ENCODE results near the gene PRPF4.

PRPF4 gene

DNA sequence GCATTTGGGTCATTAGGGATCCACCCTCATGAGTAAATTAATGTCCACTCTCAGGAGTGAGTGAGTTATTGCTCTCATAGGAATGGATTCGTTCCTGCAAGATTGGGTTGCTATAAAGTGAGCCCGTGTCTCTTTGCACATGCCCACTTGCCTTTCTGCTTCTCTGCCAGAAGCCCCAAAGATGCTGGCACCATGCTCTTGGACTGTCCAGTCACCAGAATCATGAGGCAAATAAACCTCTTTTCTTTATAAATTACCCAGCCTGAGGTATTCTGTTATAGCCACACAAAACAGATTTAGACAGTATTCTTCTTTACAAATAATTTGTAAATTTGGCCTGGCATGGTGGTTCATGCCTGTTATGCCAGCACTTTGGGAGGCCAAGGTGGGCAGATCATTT lies 24.7 kb upstream of the PRPF4 start:
- no peak overlapping the region for H3K4me3 ChIP-seq (ENCODE audit: control insufficient read depth, low read depth, low read length)
- no peak for DNase-seq (ENCODE audit: low read depth)
- TF ChIP-seq, protein P1, sequence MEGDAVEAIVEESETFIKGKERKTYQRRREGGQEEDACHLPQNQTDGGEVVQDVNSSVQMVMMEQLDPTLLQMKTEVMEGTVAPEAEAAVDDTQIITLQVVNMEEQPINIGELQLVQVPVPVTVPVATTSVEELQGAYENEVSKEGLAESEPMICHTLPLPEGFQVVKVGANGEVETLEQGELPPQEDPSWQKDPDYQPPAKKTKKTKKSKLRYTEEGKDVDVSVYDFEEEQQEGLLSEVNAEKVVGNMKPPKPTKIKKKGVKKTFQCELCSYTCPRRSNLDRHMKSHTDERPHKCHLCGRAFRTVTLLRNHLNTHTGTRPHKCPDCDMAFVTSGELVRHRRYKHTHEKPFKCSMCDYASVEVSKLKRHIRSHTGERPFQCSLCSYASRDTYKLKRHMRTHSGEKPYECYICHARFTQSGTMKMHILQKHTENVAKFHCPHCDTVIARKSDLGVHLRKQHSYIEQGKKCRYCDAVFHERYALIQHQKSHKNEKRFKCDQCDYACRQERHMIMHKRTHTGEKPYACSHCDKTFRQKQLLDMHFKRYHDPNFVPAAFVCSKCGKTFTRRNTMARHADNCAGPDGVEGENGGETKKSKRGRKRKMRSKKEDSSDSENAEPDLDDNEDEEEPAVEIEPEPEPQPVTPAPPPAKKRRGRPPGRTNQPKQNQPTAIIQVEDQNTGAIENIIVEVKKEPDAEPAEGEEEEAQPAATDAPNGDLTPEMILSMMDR (conservative IDR thresholded peaks at IDR 0.05; ENCODE audit: control insufficient read depth, insufficient read depth, low read depth, low read length) = no peak

DNA sequence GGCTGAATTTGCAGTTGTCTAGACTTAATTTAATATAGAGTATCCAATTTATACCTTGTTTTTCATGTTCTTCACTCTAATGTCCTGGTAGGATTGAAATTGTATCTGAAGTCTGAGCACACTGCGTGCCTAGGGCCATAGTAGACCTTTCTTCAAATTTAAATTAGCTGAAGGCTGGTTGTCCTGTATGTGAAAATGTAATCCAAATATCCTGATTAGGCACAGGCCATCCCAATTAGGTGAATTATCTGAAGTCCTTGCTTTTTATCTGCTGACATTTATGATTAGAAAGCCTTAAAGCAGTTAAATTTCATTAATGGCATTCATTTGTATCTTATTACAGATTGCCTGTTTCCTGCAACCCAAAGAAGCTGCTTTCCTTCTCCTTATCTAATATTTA lies 20.5 kb upstream of the PRPF4 start:
- H3K4me3 ChIP-seq (ENCODE audit: control insufficient read depth, low read depth, low read length) = no peak overlapping the region
- TF ChIP-seq, protein P1 (conservative IDR thresholded peaks at IDR 0.05; ENCODE audit: control insufficient read depth, insufficient read depth, low read depth, low read length) = no peak
- no peak for DNase-seq (ENCODE audit: low read depth)

DNA sequence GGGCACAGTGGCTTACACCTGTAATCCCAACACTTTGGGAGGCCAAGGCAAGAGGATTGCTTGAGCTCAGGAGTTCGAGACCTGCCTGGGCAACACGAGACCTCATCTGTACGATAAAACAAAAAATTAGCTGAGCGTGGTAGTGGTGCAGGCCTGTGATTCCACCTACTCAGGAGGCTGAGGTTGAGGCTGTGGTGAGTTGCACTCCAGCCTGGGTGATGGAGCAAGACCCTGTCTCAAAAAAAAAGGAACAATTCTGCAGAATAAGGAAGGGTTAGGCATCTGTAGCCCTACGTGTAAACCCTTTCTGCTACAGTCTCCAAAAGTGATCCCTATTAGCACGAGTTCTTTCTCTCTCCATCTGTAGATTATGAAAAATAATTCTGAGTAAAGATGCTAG lies 20.0 kb upstream of the PRPF4 start:
- H3K4me3 ChIP-seq (ENCODE audit: control insufficient read depth, low read depth, low read length) = no peak overlapping the region
- TF ChIP-seq, protein P1 (conservative IDR thresholded peaks at IDR 0.05; ENCODE audit: control insufficient read depth, insufficient read depth, low read depth, low read length) = no peak
- DNase-seq (ENCODE audit: low read depth) = no peak

DNA sequence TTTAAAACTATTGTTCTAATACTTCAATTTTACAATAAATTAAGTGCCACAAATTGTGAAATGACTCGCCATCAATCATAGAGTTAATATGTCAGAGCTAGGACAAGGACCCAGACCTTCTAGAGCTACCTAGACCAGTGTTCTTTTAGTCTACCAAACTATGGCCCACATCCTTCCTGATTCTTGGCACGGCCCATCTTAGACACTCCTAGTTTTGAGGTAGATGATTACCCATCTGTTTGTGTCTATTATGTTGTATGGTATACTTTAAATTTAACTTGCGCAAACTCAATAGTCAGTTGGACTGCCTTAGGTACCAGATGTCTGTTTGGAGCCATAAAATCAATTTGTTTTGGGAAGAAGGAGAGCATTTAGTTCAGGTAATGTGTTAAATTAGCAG lies 17.6 kb upstream of the PRPF4 start:
- DNase-seq (ENCODE audit: low read depth) = no peak
- no peak overlapping the region for H3K4me3 ChIP-seq (ENCODE audit: control insufficient read depth, low read depth, low read length)
- TF ChIP-seq, protein P1 (conservative IDR thresholded peaks at IDR 0.05; ENCODE audit: control insufficient read depth, insufficient read depth, low read depth, low read length) = no peak

DNA sequence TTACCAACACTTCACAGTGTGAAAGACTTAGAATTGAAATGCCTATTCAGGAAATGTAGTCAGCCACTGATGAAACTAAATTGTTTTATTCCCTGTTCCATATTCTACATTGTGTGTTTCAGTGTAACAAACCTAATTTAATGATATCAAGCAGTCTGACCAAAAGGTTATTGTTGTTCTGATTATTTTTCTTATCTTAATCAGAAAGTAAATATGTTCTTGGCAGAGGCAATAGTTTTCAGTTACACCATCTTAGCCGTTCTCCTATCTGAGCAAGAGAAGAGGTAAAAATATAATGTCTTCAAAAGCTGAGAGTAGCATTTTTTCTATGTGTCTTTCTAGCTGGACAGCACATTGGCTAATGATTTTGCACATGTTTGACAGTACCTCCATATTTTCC lies 17.2 kb upstream of the PRPF4 start:
- TF ChIP-seq, protein P1 (conservative IDR thresholded peaks at IDR 0.05; ENCODE audit: control insufficient read depth, insufficient read depth, low read depth, low read length) = no peak
- no peak for DNase-seq (ENCODE audit: low read depth)
- H3K4me3 ChIP-seq (ENCODE audit: control insufficient read depth, low read depth, low read length) = no peak overlapping the region

DNA sequence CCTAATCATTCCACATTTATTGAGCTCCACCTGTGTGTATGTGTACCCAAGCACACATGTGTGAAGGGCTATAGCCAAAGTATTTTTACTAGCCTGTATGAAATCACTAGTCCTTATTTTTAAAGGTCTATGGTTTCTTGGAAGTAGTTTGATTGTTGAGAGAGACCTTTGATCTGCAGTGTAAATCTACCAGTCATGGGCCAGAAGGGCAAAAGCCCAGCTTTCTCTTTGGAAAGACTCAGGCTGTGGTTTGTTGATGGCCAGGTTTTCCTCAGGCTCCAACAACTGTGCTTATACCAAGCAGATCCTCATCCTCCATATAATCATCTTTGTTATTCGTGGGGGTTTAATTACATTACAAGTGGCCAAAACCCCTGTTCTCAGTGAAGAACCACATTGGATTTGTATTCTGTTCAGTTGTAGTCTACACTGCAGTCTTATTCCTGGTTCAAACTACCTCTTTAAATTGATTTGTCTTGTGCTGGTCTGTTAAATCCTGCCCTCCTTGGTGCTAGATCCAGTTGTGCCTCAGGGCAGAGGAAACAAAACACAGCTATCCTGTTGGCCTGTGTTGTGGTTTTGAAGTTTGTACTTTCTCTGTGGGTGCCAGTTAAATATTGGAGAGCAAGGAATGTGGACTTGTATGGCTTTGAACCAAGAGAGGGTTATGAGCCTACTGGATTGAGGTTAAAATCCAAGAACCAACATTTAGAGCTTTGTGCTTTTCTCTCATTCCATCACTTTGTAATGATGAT lies 13.4 kb upstream of the PRPF4 start:
- TF ChIP-seq, protein P1 (conservative IDR thresholded peaks at IDR 0.05; ENCODE audit: control insufficient read depth, insufficient read depth, low read depth, low read length) = no peak
- H3K4me3 ChIP-seq (ENCODE audit: control insufficient read depth, low read depth, low read length) = no peak overlapping the region
- DNase-seq (ENCODE audit: low read depth) = no peak
